ENCODE measurements around the gene CD79B.
"Not testable (repeated sequence)": the region's sequence is repeated elsewhere in the genome, so short reads cannot be mapped to it uniquely, and the experiment has no call there.

The CD79B gene

GRCh38 chr17:63896524-63897354 is 35.4 kb downstream of the CD79B start, which contains the start of gene CSH1:
Gene CSH1 (minus strand): TSS chr17:63896574. CDS start chr17:63896511, 63 bp downstream.
- not testable (repeated sequence) for H3K4me3 ChIP-seq (ENCODE audit: insufficient read depth, low read depth, low read length); H3K36me3 ChIP-seq (ENCODE audit: control insufficient read depth, insufficient read depth, low read length); H3K4me1 ChIP-seq (ENCODE audit: control insufficient read depth, insufficient read depth, low read length); H3K9me3 ChIP-seq (ENCODE audit: control insufficient read depth, low read length); H3K27me3 ChIP-seq (ENCODE audit: control insufficient read depth, insufficient read depth, low read length, poor library complexity, severe bottlenecking); H3K27ac ChIP-seq (ENCODE audit: insufficient read depth, low read depth, low read length, poor library complexity, severe bottlenecking)
- WGBS, 2 experiments = 95 to 97% methylated on average over 3 to 9 of the region's 14 CpGs

GRCh38 chr17:63894821-63895220 is 37.3 kb downstream of the CD79B start:
- WGBS, 2 experiments = 88 to 98% methylated on average over 3 to 8 of the region's 10 CpGs
- not testable (repeated sequence) for H3K9me3 ChIP-seq (ENCODE audit: control insufficient read depth, low read length); H3K27me3 ChIP-seq (ENCODE audit: control insufficient read depth, insufficient read depth, low read length, poor library complexity, severe bottlenecking); H3K27ac ChIP-seq (ENCODE audit: insufficient read depth, low read depth, low read length, poor library complexity, severe bottlenecking); H3K4me3 ChIP-seq (ENCODE audit: insufficient read depth, low read depth, low read length); H3K4me1 ChIP-seq (ENCODE audit: control insufficient read depth, insufficient read depth, low read length); H3K36me3 ChIP-seq (ENCODE audit: control insufficient read depth, insufficient read depth, low read length)

GRCh38 chr17:63894021-63894420 is 38.1 kb downstream of the CD79B start:
- H3K27me3 ChIP-seq (ENCODE audit: control insufficient read depth, insufficient read depth, low read length, poor library complexity, severe bottlenecking); H3K4me1 ChIP-seq (ENCODE audit: control insufficient read depth, insufficient read depth, low read length); H3K4me3 ChIP-seq (ENCODE audit: insufficient read depth, low read depth, low read length); H3K27ac ChIP-seq (ENCODE audit: insufficient read depth, low read depth, low read length, poor library complexity, severe bottlenecking); H3K9me3 ChIP-seq (ENCODE audit: control insufficient read depth, low read length); H3K36me3 ChIP-seq (ENCODE audit: control insufficient read depth, insufficient read depth, low read length): not testable (repeated sequence)
- WGBS, 2 experiments = 78 to 79% methylated on average over 3 of the region's 3 CpGs

GRCh38 chr17:63892316-63893037 is 39.7 kb downstream of the CD79B start:
- not testable (repeated sequence) for H3K27me3 ChIP-seq (ENCODE audit: control insufficient read depth, insufficient read depth, low read length, poor library complexity, severe bottlenecking); H3K9me3 ChIP-seq (ENCODE audit: control insufficient read depth, low read length); H3K4me1 ChIP-seq (ENCODE audit: control insufficient read depth, insufficient read depth, low read length); H3K36me3 ChIP-seq (ENCODE audit: control insufficient read depth, insufficient read depth, low read length); H3K4me3 ChIP-seq (ENCODE audit: insufficient read depth, low read depth, low read length); H3K27ac ChIP-seq (ENCODE audit: insufficient read depth, low read depth, low read length, poor library complexity, severe bottlenecking)
- WGBS, 2 experiments = 80 to 87% methylated on average over 7 of the region's 11 CpGs

- H3K36me3 ChIP-seq (ENCODE audit: control insufficient read depth, insufficient read depth, low read length); H3K27me3 ChIP-seq (ENCODE audit: control insufficient read depth, insufficient read depth, low read length, poor library complexity, severe bottlenecking); H3K4me3 ChIP-seq (ENCODE audit: insufficient read depth, low read depth, low read length); H3K27ac ChIP-seq (ENCODE audit: insufficient read depth, low read depth, low read length, poor library complexity, severe bottlenecking); H3K4me1 ChIP-seq (ENCODE audit: control insufficient read depth, insufficient read depth, low read length); H3K9me3 ChIP-seq (ENCODE audit: control insufficient read depth, low read length): not testable (repeated sequence)
- WGBS, 2 experiments = 58 to 68% methylated on average over 13 of the region's 13 CpGs
Measured at GRCh38 chr17:63889026-63889848, 42.9 kb downstream of the CD79B start.

GRCh38 chr17:63885119-63885518 is 47.0 kb downstream of the CD79B start:
- 88 to 94% methylated on average over 9 to 11 of the region's 11 CpGs for WGBS, 2 experiments
- not testable (repeated sequence) for H3K27ac ChIP-seq (ENCODE audit: insufficient read depth, low read depth, low read length, poor library complexity, severe bottlenecking); H3K4me1 ChIP-seq (ENCODE audit: control insufficient read depth, insufficient read depth, low read length); H3K36me3 ChIP-seq (ENCODE audit: control insufficient read depth, insufficient read depth, low read length); H3K27me3 ChIP-seq (ENCODE audit: control insufficient read depth, insufficient read depth, low read length, poor library complexity, severe bottlenecking); H3K4me3 ChIP-seq (ENCODE audit: insufficient read depth, low read depth, low read length); H3K9me3 ChIP-seq (ENCODE audit: control insufficient read depth, low read length)

- H3K4me1 ChIP-seq (ENCODE audit: control insufficient read depth, insufficient read depth, low read length); H3K4me3 ChIP-seq (ENCODE audit: insufficient read depth, low read depth, low read length); H3K27ac ChIP-seq (ENCODE audit: insufficient read depth, low read depth, low read length, poor library complexity, severe bottlenecking); H3K36me3 ChIP-seq (ENCODE audit: control insufficient read depth, insufficient read depth, low read length); H3K27me3 ChIP-seq (ENCODE audit: control insufficient read depth, insufficient read depth, low read length, poor library complexity, severe bottlenecking); H3K9me3 ChIP-seq (ENCODE audit: control insufficient read depth, low read length): not testable (repeated sequence)
- WGBS, 2 experiments = 88 to 90% methylated on average over 9 of the region's 9 CpGs
Measured at GRCh38 chr17:63882626-63883126, 49.5 kb downstream of the CD79B start.

- Histone ChIP-seq H3K4me3 (ENCODE audit: insufficient read depth, low read depth, low read length) (no peak within 1 kb of the TSS), H3K9me3 (ENCODE audit: control insufficient read depth, low read length) (no peaks in the 10 kb centered on the region), H3K36me3 (ENCODE audit: control insufficient read depth, insufficient read depth, low read length) (no peaks in the 10 kb centered on the region), H3K27ac (ENCODE audit: insufficient read depth, low read depth, low read length, poor library complexity, severe bottlenecking) (no peak within 1 kb of the TSS), H3K27me3 (ENCODE audit: control insufficient read depth, insufficient read depth, low read length, poor library complexity, severe bottlenecking) (no peaks in the 10 kb centered on the region), H3K4me1 (ENCODE audit: control insufficient read depth, insufficient read depth, low read length) (no peaks in the 10 kb centered on the region)
- WGBS, 2 experiments = 65 to 66% methylated on average over 10 to 11 of the region's 15 CpGs
Measured at GRCh38 chr17:63881935-63882601, 50.1 kb downstream of the CD79B start, which contains the start of gene GH2. Gene GH2 (minus strand): TSS chr17:63881944. CDS start chr17:63881801, 143 bp downstream.

GRCh38 chr17:63881337-63881736 is 50.8 kb downstream of the CD79B start:
- H3K27me3 ChIP-seq (ENCODE audit: control insufficient read depth, insufficient read depth, low read length, poor library complexity, severe bottlenecking); H3K4me3 ChIP-seq (ENCODE audit: insufficient read depth, low read depth, low read length): not testable (repeated sequence)
- 49 to 50% methylated on average over 11 of the region's 11 CpGs for WGBS, 2 experiments

More at GRCh38 chr17:63881337-63881736, 50.8 kb downstream of the CD79B start:
- not testable (repeated sequence) for H3K36me3 ChIP-seq (ENCODE audit: control insufficient read depth, insufficient read depth, low read length); H3K9me3 ChIP-seq (ENCODE audit: control insufficient read depth, low read length); H3K4me1 ChIP-seq (ENCODE audit: control insufficient read depth, insufficient read depth, low read length); H3K27ac ChIP-seq (ENCODE audit: insufficient read depth, low read depth, low read length, poor library complexity, severe bottlenecking)

All from ectodermal cell (in vitro differentiated cells).